ENCODE results near the gene PRSS12.

DNA sequence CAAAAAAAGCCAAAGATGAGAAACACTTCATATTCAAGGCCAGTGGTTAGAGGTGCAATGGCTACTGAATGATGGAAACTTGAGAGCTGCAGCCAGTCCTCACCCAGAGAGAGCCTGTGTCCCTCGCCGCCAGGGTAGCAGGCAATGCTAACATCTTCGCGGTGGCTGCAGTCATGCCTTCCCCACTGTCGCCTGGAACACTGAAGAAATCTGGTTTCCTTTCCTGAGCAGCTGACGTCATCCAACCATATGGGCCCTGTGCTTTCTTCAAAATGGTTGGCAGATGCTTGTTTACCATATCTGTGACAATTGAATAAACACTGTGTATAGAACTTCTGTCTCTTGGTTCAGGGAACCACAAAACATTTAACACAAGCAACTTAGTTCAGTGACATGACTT is 39.7 kb downstream of the PRSS12 start:
- no peak for TF ChIP-seq TAF1 (IDR thresholded peaks at IDR 0.05; ENCODE audit: borderline replicate concordance, low read depth, low read length)
- no peak for TF ChIP-seq CTCF (IDR thresholded peaks at IDR 0.05)
- TF ChIP-seq, protein P1, sequence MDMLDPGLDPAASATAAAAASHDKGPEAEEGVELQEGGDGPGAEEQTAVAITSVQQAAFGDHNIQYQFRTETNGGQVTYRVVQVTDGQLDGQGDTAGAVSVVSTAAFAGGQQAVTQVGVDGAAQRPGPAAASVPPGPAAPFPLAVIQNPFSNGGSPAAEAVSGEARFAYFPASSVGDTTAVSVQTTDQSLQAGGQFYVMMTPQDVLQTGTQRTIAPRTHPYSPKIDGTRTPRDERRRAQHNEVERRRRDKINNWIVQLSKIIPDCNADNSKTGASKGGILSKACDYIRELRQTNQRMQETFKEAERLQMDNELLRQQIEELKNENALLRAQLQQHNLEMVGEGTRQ (IDR thresholded peaks at IDR 0.05; ENCODE audit: borderline replicate concordance, low read depth, low read length): no peak
- TF ChIP-seq, protein P2, sequence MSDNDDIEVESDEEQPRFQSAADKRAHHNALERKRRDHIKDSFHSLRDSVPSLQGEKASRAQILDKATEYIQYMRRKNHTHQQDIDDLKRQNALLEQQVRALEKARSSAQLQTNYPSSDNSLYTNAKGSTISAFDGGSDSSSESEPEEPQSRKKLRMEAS (IDR thresholded peaks at IDR 0.05; ENCODE audit: low read depth): no peak
